DND-41 (cell line): Measurements from ENCODE around the gene ZNF420.

Experiments
- ATAC-seq: fragments of 200-7000 bp; cut with Tn5 transposase; 3 replicates; pipeline ENCODE4 v1.9.1; 2021; ENCODE audit warnings: low read depth; ENCODE audit not compliant: insufficient read depth
- DNase-seq: peaks from one replicate; pipeline ENCODE4 v3.0.0-alpha.2; 2020
- H2AFZ ChIP-seq: 2 replicates; pipeline ENCODE4 v1.6.0; 2012; ENCODE audit warnings: low read depth, low read length
- H3K27ac ChIP-seq: 2 replicates; pipeline ENCODE4 v1.5.1; 2012; ENCODE audit warnings: low read length, inconsistent platforms
- H3K27me3 ChIP-seq: fragments of 200-600 bp; sonication (generic); 2 replicates; pipeline ENCODE4 v1.6.0; 2012; ENCODE audit warnings: low read length, mild to moderate bottlenecking, inconsistent platforms; ENCODE audit not compliant: insufficient read depth, poor library complexity
- H3K36me3 ChIP-seq: 2 replicates; pipeline ENCODE4 v1.5.1; 2012; ENCODE audit warnings: low read length, inconsistent platforms; ENCODE audit not compliant: insufficient read depth
- H3K4me1 ChIP-seq: 2 replicates; pipeline ENCODE4 v1.5.1; 2012; ENCODE audit warnings: mild to moderate bottlenecking, low read length; ENCODE audit not compliant: insufficient read depth
- H3K4me2 ChIP-seq: 2 replicates; pipeline ENCODE4 v1.6.0; 2012; ENCODE audit warnings: mild to moderate bottlenecking, moderate library complexity, low read length, inconsistent platforms; ENCODE audit not compliant: insufficient read depth
- H3K4me3 ChIP-seq, 2 experiments: fragments of 200-600 bp in 1 of 2; shearing (Covaris generic) in 1 of 2; 2 replicates each; pipeline ENCODE4 v1.5.1; 2012 to 2016; ENCODE audit warnings: inconsistent platforms in 2 of 2, low read length in 2 of 2, mild to moderate bottlenecking in 2 of 2, low read depth in 1 of 2, moderate library complexity in 1 of 2
- H3K79me2 ChIP-seq: 2 replicates; pipeline ENCODE4 v1.6.0; 2012; ENCODE audit warnings: low read length, inconsistent platforms; ENCODE audit not compliant: insufficient read depth
- H3K9ac ChIP-seq: 2 replicates; pipeline ENCODE4 v1.6.0; 2012; ENCODE audit warnings: low read depth, mild to moderate bottlenecking, inconsistent platforms, low read length, moderate library complexity
- H3K9me3 ChIP-seq: 2 replicates; pipeline ENCODE4 v1.5.1; 2012; ENCODE audit warnings: low read length, moderate library complexity, mild to moderate bottlenecking, inconsistent platforms; ENCODE audit not compliant: insufficient read depth, severe bottlenecking
- H4K20me1 ChIP-seq: 2 replicates; pipeline ENCODE4 v1.6.0; 2012; ENCODE audit warnings: low read length; ENCODE audit not compliant: insufficient read depth
- CTCF ChIP-seq: IDR thresholded peaks from 2 replicates; pipeline ENCODE4 v1.5.1; 2012; ENCODE audit warnings: borderline replicate concordance, low read length, moderate library complexity, mild to moderate bottlenecking; ENCODE audit not compliant: poor library complexity, severe bottlenecking; ENCODE audit errors: extremely low read depth
- EZH2 ChIP-seq: IDR thresholded peaks from 3 replicates; pipeline ENCODE4 v1.6.1; 2012; ENCODE audit warnings: borderline replicate concordance, low read depth, mild to moderate bottlenecking, moderate library complexity, low read length, inconsistent platforms; ENCODE audit not compliant: severe bottlenecking

ZNF420 gene

GRCh38 chr19:37079238-37079637, 1.0 kb downstream of the ZNF420 start:
- H3K27ac ChIP-seq: peak overlapping the region; percentile 77
- ATAC-seq: no peak
- H2AFZ ChIP-seq: peak overlapping the region; percentile 86; the same call in 1 of the 2 replicates
- H3K4me1 ChIP-seq: peaks cover 25% of the 10 kb centered on the region
- no peaks in the 10 kb centered on the region for H4K20me1 ChIP-seq
- TF ChIP-seq EZH2 (no peak), CTCF (no peak)
- H3K9ac ChIP-seq: peak overlapping the region; percentile 66
- H3K4me3 ChIP-seq: peak overlapping the region; percentile 44 to 89; a peak in 3 of 4 replicates
- peak overlapping the region; percentile 82 for H3K4me2 ChIP-seq
- H3K27me3 ChIP-seq: no peaks in the 10 kb centered on the region
- H3K79me2 ChIP-seq: peaks cover 71% of the 10 kb centered on the region
- peaks cover 16% of the 10 kb centered on the region for H3K9me3 ChIP-seq
- H3K36me3 ChIP-seq: peaks cover 23% of the 10 kb centered on the region
- no peak for DNase-seq

GRCh38 chr19:37082307-37082706, 4.1 kb downstream of the ZNF420 start:
- peaks cover 37% of the 10 kb centered on the region for H3K9me3 ChIP-seq
- H3K27me3 ChIP-seq: no peaks in the 10 kb centered on the region
- H4K20me1 ChIP-seq: no peaks in the 10 kb centered on the region
- H2AFZ ChIP-seq: no peak overlapping the region
- ATAC-seq: no peak
- H3K4me3 ChIP-seq: no peak overlapping the region
- H3K4me2 ChIP-seq: no peak overlapping the region
- no peak overlapping the region for H3K9ac ChIP-seq
- H3K79me2 ChIP-seq: peaks cover 95% of the 10 kb centered on the region
- no peak for TF ChIP-seq EZH2
- TF ChIP-seq CTCF: no peak
- peaks cover 19% of the 10 kb centered on the region for H3K4me1 ChIP-seq
- peaks cover 44% of the 10 kb centered on the region for H3K36me3 ChIP-seq
- no peak for DNase-seq
- H3K27ac ChIP-seq: no peak overlapping the region

- Histone ChIP-seq H3K9ac (no peak overlapping the region), H3K36me3 (peaks cover 74% of the 10 kb centered on the region), H2AFZ (no peak overlapping the region), H3K27ac (no peak overlapping the region), H3K4me2 (no peak overlapping the region), H3K27me3 (no peaks in the 10 kb centered on the region), H3K4me1 (no peaks in the 10 kb centered on the region), H4K20me1 (no peaks in the 10 kb centered on the region), H3K4me3 (no peak overlapping the region), H3K79me2 (peaks cover 70% of the 10 kb centered on the region), H3K9me3 (peaks cover 30% of the 10 kb centered on the region)
- no peak for ATAC-seq
- TF ChIP-seq CTCF (no peak), EZH2 (no peak)
- no peak for DNase-seq
Observed at GRCh38 chr19:37087110-37087509, 8.9 kb downstream of the ZNF420 start.

- no peak overlapping the region for H2AFZ ChIP-seq
- H3K4me3 ChIP-seq: no peak overlapping the region
- H3K4me2 ChIP-seq: no peak overlapping the region
- DNase-seq (no peak), ATAC-seq (no peak)
- H3K9me3 ChIP-seq: peaks cover 36% of the 10 kb centered on the region
- 0 out of 2 replicates have a peak, but pooled peaks cover 3% of the 10 kb centered on the region for H3K79me2 ChIP-seq
- H3K36me3 ChIP-seq: peaks cover 93% of the 10 kb centered on the region
- H3K9ac ChIP-seq: no peak overlapping the region
- no peak for TF ChIP-seq CTCF
- no peak for TF ChIP-seq EZH2
- no peaks in the 10 kb centered on the region for H3K4me1 ChIP-seq
- H3K27ac ChIP-seq: no peak overlapping the region
- no peaks in the 10 kb centered on the region for H4K20me1 ChIP-seq
- H3K27me3 ChIP-seq: no peaks in the 10 kb centered on the region
Observed at GRCh38 chr19:37095859-37096258, 17.6 kb downstream of the ZNF420 start.
